ENCODE results near the gene CD53.

DNA sequence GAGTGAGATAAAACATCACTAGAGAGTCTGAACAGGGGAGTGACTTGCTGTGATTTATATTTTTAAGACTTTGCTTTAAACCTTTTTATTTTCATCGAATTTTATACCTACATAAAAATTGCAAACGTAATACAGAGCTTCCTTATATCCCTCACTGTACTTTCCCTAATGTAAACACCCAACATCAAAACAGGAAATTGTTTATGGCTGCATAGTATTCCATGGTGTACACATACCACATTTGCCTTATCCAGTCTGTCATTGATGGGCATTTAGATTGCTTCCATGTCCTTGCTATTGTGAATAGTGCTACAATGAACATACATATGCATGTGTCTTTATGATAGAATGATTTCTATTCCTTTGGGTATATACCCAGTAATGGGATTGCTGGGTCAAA lies 56.0 kb downstream of the CD53 start:
- TF ChIP-seq CTCF (IDR thresholded peaks at IDR 0.05; ENCODE audit: low read depth, low read length): no peak
- TF ChIP-seq POLR2A (IDR thresholded peaks at IDR 0.05; ENCODE audit: extremely low read depth, insufficient read length): no peak
